HL-60 (cell line): ENCODE measurements around the gene UBE4B.

Experiments used
- CTCF ChIP-seq: IDR thresholded peaks from one replicate; pipeline ENCODE4 v1.5.1; 2011; ENCODE audit warnings: low read length, control low read depth, inconsistent platforms; ENCODE audit not compliant: insufficient read depth
- GABPA ChIP-seq: IDR thresholded peaks from 2 replicates; pipeline ENCODE4 v1.6.1; 2012; ENCODE audit warnings: low read depth
- POLR2AphosphoS5 ChIP-seq: IDR thresholded peaks from 2 replicates; pipeline ENCODE4 v1.6.1; 2012; ENCODE audit warnings: low read depth
- REST ChIP-seq: IDR thresholded peaks from 2 replicates; pipeline ENCODE4 v1.6.1; 2012; ENCODE audit warnings: low read depth; ENCODE audit not compliant: insufficient replicate concordance
- SPI1 ChIP-seq: IDR thresholded peaks from 2 replicates; pipeline ENCODE4 v1.6.1; 2012; ENCODE audit warnings: low read depth, mild to moderate bottlenecking, borderline replicate concordance

GRCh38 chr1:10225573-10225972, 192.8 kb downstream of the UBE4B start:
- TF ChIP-seq CTCF (no peak), POLR2AphosphoS5 (no peak), REST (no peak), GABPA (no peak), SPI1 (no peak)
